Stimulated activated CD8-positive, alpha-beta memory T cell treated with anti-CD3 and anti-CD28 coated beads, Interleukin-7, amount 100 ng/mL, for 1 hour (primary cell): ENCODE data around the gene PRRT2.
"Not testable (repeated sequence)": the region's sequence is repeated elsewhere in the genome, so short reads cannot be mapped to it uniquely, and the experiment has no call there.

ENCODE experiments used
- DNase-seq, 2 donors: peaks; one replicate each; pipeline ENCODE4 v3.0.0-alpha.2; 2020; ENCODE audit warnings: low read depth in 2 of 2

PRRT2 gene

DNA sequence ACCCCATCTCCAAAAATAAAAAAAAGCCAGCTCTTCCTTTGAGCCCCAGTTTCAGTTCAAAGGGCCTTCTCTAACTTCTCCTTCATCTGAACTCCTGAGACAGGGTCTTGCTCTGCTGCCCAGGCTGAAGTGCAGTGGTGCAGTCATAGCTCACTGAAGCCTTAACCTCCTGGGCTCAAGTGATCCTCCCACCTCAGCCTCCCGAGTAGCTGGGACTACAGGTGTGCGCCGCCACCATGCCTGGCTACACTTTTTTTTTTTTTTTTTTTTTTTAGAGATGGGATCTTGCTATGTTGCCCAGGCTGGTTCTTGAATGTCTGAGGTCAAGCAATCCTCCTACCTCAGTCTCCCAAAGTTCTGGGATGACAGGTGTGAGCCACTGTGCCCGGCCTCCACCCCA lies 21.2 kb downstream of the PRRT2 start:
- not testable (repeated sequence) for DNase-seq

DNA sequence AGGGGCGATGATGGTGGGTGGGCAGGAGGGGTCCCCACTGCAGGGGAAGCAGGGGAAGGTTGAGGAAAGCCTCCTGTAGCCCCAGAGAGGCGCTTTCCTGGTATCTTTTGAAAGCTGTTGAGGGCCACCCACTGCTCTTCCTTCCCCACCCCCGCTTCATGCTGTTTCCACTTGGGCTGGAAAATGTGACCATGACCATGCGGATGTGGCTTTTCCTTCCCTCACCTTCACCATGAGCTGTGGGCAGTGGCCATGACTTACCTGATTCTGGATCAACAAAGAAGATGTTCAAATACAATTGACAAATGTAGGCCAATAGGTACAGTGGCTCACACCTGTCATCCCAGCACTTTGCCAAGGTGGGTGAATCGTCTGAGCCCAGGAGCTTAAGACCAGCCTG lies 22.1 kb downstream of the PRRT2 start:
- no peak for DNase-seq

DNA sequence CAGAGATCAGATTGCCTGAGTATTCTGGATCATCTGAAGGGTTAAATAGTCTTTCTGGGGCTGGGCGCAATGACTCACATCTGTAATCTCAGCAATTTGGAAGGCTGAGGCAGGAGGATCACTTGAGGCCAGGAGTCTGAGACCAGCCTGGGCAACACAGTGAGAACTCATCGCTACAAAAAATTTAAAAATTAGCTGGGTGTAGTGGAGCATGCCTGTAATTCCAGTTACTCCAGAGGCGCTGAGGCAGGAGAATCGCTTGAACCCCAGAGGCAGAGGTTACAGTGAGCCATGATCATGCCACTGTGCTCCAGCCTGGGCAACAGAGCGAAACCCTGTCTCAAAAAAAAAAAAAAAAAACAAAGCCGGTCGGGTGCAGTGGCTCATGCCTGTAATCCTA lies 23.9 kb downstream of the PRRT2 start:
- DNase-seq = no peak

DNA sequence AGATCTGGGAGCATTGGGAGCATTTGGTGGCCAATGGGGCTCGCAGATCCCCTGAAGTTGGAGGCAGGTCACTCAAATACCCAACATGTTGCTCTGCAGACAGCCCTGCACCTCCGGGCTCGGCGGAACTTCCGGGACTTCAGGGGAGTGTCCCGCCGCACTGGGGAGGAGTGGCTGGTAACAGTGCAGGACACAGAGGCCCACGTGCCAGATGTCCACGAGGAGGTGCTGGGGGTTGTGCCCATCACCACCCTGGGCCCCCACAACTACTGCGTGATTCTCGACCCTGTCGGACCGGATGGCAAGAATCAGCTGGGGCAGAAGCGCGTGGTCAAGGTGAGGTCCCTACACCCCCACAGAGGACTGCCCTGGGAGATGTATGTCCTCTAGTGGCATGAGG lies 24.6 kb downstream of the PRRT2 start:
- no peak for DNase-seq

DNA sequence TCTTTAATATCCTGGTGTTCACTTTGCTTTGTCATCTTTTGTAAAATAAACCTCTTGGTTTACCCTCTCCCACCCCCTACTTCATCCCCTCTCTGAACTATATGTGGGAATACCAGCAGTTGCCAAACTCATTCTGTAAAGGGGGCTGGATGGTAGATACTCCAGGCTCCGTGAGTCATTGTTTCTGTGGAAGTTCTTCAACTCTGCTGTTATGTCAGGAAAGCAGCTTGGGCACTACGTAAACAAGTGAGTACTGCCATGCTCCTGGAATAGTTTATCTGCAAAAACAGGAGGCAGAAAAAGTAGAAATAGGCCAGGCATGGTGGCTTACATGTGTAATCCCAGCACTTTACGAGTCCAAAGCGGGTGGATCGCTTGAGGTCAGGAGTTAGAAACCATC lies 25.8 kb downstream of the PRRT2 start:
- DNase-seq = no peak

DNA sequence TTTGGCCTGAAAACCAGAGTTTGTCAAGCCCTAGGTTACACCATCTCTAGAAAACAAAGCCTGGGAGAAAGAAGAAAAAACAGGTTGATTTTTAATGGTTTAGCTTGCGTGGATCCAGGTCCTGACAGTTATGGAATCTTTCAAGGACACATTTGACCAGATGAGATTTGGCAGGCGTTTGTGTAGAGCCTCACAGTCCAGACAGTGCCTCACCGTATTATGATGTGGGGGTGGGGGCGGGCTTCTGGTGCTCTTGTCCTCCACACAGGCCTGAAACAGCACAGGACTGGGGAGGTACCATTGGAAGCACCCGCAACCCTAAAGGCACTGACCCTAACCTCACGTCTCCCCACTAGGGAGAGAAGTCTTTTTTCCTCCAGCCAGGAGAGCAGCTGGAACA lies 27.8 kb downstream of the PRRT2 start:
- DNase-seq = no peak

DNA sequence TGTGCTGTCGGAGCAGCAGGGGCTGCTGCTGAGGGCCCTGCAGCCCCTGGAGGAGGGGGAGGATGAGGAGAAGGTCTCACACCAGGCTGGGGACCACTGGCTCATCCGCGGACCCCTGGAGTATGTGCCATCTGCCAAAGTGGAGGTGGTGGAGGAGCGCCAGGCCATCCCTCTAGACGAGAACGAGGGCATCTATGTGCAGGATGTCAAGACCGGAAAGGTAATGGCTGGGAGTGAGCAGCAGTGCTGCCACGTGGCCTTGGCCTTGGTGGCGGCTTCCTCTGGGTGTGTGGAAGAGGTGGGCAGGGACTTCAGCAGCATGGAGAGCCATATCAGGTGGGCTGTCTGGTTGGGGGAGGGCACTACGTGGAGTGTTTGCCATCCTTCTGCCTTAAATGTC lies 28.2 kb downstream of the PRRT2 start:
- DNase-seq = no peak

DNA sequence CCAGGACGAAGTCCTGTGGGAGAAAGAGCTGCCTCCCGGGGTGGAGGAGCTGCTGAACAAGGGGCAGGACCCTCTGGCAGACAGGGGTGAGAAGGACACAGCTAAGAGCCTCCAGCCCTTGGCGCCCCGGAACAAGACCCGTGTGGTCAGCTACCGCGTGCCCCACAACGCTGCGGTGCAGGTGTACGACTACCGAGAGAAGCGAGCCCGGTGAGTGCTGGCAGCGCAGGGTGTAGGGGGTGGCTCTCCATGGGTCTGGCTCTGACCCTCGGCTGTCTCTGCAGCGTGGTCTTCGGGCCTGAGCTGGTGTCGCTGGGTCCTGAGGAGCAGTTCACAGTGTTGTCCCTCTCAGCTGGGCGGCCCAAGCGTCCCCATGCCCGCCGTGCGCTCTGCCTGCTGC lies 29.6 kb downstream of the PRRT2 start:
- DNase-seq = no peak

DNA sequence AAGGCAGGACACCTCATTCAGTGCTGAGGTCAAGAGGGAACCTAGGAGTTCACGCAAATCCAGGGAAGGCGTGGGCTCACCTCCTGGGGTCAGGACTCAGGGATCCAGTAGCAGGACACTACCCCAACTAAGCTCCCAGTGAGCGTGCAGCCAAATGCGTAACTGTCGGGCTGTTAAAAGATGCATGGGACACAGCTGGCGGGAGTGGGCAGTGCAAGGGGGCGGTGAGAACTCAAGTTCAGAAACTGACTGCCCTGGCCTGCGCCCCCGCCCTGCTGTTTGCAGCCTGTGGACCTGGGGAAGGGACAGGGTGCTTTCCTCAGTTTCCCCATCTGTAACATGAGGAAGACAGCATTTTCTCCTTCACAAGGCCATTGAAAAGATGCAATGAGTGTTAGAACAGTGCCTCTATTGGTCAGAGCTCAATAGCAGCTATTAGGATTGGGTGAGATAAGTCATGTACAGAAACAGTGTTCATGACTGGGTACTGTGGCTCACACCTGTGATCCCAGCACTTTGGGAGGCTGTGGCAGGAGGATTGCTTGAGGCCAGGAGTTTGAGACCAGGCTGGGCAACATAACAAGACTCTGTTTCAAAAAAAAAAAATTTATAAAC lies 30.8 kb downstream of the PRRT2 start:
- no peak for DNase-seq

DNA sequence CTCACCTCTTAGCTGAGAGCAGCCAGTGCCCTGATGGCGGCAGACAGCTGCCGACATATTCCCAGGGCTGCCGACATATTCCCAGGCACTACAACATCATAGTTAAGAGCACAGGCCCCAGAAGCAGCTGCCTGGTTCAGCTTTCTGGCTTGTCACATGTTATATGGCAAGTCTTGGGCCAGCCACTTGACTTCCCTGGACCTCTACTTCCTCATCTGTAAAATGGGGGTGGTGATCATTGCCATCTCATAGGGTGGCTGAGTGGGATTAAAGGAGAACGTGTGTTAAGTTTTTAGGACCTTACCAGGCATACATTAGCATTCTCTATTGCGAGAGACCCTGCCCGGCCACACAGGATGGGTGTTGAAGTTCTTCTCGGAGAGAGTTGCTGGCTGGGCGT lies 31.9 kb downstream of the PRRT2 start:
- DNase-seq = no peak

DNA sequence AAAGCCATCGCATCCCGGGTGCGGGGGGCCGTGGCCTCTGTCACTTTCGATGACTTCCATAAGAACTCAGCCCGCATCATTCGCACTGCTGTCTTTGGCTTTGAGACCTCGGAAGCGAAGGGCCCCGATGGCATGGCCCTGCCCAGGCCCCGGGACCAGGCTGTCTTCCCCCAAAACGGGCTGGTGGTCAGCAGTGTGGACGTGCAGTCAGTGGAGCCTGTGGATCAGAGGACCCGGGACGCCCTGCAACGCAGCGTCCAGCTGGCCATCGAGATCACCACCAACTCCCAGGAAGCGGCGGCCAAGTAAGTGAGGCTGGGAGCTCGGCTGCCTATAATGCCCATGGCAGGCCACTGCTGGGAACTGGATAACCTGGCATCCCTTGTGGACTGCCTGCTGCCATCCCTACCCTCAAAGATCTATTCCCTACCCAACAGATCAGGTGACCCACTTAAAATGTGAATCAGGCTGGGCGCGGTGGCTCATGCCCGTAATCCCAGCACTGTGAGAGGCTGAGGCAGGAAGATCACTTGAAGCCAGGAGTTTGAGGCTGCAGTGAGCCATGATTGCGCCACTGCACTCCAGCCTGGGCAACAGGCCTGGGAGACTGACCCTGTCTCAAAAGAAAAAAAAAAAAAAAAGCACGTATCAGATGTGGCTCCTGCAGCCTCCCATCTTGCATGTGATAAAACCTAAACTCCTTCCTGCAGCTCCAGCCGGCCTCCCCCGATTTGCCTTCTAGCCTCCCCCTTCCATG lies 32.8 kb downstream of the PRRT2 start:
- no peak for DNase-seq

DNA sequence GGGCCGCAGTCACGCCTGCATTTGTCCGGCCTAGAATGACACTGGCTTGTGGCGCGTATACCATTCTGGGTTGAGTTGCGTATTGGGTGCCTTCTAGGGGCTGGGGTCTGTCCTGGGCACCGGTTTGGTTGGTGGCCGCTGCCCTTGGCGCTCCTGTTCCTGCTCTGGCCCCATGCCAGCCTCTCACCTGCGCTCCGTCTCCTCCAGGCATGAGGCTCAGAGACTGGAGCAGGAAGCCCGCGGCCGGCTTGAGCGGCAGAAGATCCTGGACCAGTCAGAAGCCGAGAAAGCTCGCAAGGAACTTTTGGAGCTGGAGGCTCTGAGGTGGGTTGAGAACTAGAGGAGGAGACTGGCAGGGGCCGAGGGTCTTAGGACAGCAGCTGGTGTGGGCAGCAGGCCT lies 33.7 kb downstream of the PRRT2 start:
- no peak for DNase-seq

DNA sequence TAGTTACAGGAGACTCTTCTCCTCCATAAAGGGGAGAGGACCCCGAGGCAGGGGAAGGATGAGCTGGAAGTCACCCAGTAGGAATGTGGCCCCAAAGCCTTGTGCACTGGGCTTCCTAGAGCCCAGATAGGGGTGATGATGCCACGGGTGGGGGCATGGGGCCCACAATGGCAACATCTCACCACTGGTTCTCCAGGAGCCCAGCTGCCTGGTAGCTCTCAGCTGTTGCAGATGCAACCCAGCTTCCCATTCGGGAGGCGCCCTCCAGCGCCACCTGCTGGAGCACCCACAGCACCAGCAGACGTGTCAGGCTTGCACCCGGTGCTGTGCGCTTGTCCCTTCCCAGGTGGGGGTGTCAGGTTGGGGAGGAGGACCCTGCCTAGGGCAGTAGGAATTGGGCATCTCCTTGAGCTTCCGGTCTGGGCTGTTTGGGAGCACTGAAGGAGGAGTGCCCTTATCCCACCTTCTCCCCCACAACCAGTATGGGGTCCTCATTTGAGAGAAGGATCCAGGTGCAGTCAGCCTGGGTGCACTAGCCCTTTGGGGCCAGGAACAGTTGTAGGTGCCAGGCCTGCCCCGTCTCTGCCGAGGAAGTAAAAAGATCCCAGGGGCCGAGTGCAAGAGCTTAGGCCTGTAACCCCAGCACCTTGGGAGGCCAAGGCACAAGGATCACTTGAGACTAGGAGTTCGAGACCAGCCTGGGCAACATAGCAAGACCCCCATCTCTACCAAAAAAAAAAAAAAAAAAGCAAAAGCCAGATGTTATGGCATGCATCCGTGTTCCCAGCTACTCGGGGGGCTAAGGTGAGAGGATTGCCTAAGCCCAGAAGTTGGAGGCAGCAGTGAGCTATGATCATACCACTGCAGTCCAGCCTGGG lies 36.7 kb downstream of the PRRT2 start:
- peak; percentile 61 to 68 for DNase-seq

DNA sequence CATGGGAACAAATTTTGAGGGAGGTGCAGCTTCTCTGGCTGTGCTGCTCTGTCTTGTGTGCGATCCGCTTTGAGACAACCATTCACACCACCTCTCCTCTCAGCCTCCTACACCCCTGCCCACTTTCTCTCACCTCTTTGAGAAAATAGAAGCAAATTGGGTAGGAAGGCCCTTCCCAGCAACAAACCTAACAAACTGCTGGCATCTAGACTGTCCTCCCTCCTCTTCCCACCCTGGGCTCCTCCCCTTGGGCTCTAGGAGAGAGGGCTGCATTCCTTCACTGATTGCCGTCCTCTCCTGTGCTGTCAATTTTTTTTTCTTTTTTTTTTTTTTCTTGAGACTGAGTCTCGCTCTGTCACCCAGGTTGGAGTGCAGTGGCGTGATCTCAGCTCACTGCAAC lies 37.5 kb downstream of the PRRT2 start:
- DNase-seq = no peak

DNA sequence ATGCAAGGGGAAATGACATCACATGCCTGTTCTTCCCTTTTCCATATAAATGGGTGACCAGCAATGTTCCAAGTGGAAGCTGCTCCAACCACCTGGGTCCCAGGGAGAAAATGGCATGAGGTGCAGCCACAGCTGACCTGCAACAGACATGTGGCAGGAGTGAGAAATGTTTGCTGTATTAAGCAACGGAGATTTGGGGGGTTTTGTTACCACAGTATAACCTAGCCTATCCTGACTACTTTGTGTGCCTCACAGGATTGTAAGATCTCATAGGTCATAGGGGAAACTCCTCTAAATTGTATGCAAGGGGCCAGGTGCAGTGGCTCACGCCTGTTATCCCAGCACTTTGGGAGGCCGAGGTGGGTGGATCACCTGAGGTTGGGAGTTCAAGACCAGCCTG lies 39.0 kb downstream of the PRRT2 start:
- DNase-seq = no peak

DNA sequence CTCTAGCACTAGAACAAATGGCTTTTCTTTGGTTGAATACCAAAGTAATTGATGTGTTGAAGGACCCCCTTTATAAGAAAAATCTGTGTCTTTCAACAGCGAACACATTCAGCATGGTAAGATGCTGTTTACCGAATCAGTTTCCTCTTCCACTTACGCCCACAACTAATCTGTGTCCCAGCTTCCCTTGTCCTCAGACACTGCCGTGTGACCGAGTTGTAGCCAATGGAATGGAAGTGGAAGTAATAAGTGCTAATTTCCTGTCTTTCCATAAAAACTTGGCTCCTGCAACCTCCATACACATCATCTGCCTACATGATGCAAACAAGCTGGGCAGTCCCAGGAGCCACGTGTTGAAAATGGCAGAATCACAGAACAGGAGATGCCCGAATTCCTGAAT lies 40.7 kb downstream of the PRRT2 start:
- DNase-seq = no peak

DNA sequence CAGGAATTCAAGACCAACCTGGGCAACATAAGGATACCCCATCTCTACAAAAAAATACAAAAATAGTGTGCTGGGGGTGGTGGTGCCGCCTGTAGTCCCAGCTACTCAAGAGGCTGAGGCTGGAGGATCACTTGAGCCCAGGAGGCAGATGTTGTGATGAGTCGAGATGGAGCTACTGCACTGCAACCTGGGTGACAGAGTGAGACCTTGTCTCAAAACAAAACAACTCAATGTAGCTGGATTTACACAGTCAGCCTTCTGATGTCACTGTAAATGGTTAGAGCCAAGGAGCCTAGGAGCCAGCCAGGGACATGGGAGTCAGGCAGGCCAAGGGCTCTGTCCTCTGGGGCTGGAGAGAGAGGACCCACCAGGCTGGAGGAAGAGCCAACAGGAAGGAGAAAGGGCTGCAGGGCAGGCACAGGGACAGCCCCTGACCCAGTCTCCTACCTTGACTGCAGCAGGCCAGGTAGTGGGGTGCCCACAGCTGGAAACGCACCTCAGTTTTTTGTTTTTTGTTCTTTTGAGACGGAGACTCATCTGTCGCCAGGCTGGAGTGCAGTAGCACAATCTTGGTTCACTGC lies 42.6 kb downstream of the PRRT2 start:
- no peak for DNase-seq

DNA sequence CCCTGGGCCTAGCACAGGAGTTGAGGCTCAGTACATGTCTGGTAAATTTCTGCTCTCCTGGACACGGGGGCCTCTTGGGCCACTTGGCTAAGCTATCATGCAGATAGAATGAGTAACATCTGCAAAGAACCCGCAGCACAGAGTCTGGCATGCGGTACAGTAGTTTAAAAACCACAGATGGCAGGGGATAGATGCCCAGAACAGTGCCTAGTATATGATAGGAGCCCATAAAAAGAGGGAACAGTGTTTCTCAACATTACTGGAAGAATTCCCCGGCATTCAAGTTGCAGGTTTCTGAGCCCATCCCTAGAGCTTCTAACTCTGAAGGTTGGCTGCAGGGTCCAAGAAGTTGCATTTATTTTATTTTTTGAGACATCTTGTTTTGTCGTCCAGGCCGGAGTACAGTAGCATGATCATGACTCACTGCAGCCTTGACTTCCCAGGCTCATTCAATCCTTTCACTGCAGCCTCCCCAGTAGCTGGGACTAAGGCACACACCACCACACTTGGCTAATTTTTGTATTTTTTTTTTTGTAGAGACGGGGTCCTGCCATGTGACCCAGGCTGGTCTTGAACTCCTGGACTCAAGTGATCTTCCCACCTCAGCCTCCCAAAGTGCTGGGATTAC lies 45.3 kb downstream of the PRRT2 start:
- no peak for DNase-seq

DNA sequence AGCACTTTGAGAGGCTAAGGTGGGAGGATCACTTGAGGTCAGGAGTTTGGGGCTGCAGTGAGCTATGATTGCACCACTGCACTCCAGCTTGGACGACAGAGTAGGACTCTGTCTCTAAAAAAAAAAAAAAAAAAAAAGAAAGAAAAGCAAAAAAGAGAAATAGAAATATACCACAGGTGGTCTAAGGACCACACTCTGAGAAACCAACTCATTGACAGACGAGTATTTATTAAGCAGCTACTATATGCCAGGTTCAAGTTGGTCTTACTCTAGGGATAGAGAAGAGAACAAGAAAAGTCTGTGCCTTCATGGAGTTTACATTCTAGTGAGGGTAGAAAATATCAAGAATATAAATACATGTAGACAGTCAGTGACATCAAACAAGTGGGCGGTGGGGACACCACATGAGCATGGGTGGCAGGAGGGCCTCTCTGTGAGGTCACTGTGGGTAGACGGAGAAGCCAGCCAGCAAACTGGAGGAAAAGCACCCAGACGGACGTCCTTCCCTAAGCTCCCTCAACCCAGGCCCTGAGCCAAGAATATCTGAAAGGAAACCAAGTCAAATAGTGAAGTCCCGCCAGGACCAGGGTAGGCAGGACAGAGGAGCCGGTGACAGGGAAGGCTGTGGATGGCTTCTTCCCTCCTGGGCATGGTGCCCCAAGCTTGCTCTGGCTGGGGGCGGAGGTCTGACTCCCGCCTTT lies 46.3 kb downstream of the PRRT2 start:
- no peak for DNase-seq

DNA sequence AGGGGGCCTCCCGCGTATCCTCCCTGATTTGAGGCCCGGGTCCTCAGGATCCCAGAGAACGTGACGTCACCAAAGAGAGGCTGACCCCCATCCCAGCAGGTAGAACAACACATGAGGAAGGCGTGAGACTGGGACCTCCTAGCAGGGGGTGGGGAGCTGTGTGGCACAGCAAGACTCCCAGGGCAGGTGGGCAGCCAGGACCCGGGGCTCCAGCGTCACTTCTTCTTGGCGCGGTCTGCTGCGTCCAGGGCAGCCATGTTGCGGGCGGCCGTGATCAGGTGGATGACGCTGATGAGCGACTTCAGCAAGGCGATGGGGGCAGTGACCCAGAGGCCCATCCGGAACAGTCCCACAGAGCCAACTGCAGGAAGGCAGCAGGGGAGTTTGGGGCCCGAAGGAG lies 47.0 kb downstream of the PRRT2 start:
- no peak for DNase-seq

DNA sequence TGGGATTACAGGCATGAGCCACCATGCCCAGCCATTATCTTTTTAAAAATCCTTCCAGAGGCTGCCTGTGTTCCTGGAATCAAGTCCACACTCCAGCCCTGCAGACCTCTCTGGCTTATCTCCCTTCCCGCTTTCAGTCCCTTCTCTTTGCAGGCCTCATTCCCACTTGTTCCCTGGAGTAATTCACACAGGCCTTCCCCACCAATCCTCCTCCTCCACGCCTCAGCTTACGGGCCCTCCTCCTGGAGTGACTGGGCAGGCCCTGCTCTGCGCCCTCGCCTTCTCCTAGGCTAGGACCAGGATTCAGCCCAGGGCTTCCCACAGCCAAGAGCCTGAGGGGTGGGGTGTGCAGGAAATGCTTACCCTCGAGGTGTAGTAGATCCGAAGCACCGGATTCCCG lies 48.2 kb downstream of the PRRT2 start:
- DNase-seq = no peak
